HepG2 (cell line): ENCODE measurements around the gene OSBPL8. TPM values are rescaled to one million over a fixed set of nuclear protein-coding genes. Genes with fewer than 3 reads are reported as not detected.

Experiments
- ATAC-seq: fragments of 200-7000 bp; cut with Tn5 transposase; 3 replicates; pipeline ENCODE4 v1.9.1; 2020; ENCODE audit warnings: mild to moderate bottlenecking, moderate library complexity
- BruUV-seq: library from RNA; stranded (reverse); fragments of 400-500 nt; replicated peaks from 2 replicates; lab custom pipeline; 2021; lab: Mats Ljungman, UMichigan
- CTCF ChIA-PET: fragments of 300-600 bp; formaldehyde crosslinking; extraction: SDS; loops from one replicate; lab custom pipeline; 2021; ENCODE audit warnings: low total read pairs, inconsistent platforms, low intra/inter-chr PET ratio; lab: Yijun Ruan, JAX
- POLR2A ChIA-PET: fragments of 350-600 bp; sonication (Branson Sonifier 250); formaldehyde crosslinking; loops from one replicate; lab custom pipeline; 2020; ENCODE audit warnings: antibody characterized with exemption, inconsistent platforms; lab: Yijun Ruan, JAX
- DNase-seq: peaks from one replicate; pipeline ENCODE4 v3.0.0-alpha.2; 2015; ENCODE audit warnings: low spot score
- FAIRE-seq: peaks from 3 replicates; lab custom pipeline; 2011; peaks lifted over from hg19 to GRCh38; lab: Jason Lieb, UNC
- H2AFZ ChIP-seq: one replicate; pipeline ENCODE4 v1.6.1; 2011; ENCODE audit warnings: low read length, inconsistent platforms
- H3K27ac ChIP-seq: fragments of 300-600 bp; 3 replicates; pipeline ENCODE4 v1.8.0; 2011; ENCODE audit warnings: mixed run types, mild to moderate bottlenecking, mixed read lengths, low read length, inconsistent platforms; ENCODE audit not compliant: insufficient read depth; ENCODE audit errors: extremely low read length
- H3K27me3 ChIP-seq, 2 experiments: fragments of 200-600 bp in 1 of 2; 2 replicates in 1 of 2; 3 replicates in 1 of 2; pipeline versions ENCODE4 v1.6.0 to v1.8.0; 2011; ENCODE audit warnings: low read length in 2 of 2, mild to moderate bottlenecking in 2 of 2, moderate library complexity in 2 of 2, inconsistent platforms in 1 of 2; ENCODE audit not compliant: insufficient read depth in 2 of 2, control insufficient read depth in 1 of 2
- H3K36me3 ChIP-seq, 2 experiments: fragments of 200-600 bp in 1 of 2; replicated peaks in 1 of 2; 2 replicates in 1 of 2; 3 replicates in 1 of 2; pipeline versions ENCODE4 v1.5.1 to v1.8.0; 2011; ENCODE audit warnings: low read length in 2 of 2, inconsistent platforms in 1 of 2; ENCODE audit not compliant: insufficient read depth in 2 of 2, control insufficient read depth in 1 of 2
- H3K4me1 ChIP-seq: 2 replicates; pipeline ENCODE4 v1.5.1; 2012; ENCODE audit warnings: low read length, inconsistent platforms; ENCODE audit not compliant: insufficient read depth
- H3K4me2 ChIP-seq: 2 replicates; pipeline ENCODE4 v1.6.0; 2011; ENCODE audit warnings: low read depth, low read length, inconsistent platforms
- H3K4me3 ChIP-seq, 3 experiments: fragments of 200-600 bp in 1 of 3; sonication (generic), shearing (Covaris generic) in 1 of 3; replicated peaks in 1 of 3; 2 replicates each; pipeline ENCODE4 v1.5.1; 2011 to 2016; ENCODE audit warnings: low read length in 3 of 3, inconsistent platforms in 2 of 3, low read depth in 2 of 3, mild to moderate bottlenecking in 2 of 3, control low read depth in 1 of 3, mixed read lengths in 1 of 3; ENCODE audit not compliant: insufficient read depth in 1 of 3
- H3K79me2 ChIP-seq: one replicate; pipeline ENCODE4 v1.6.1; 2011; ENCODE audit warnings: low read length, inconsistent platforms; ENCODE audit not compliant: insufficient read depth
- H3K9ac ChIP-seq: 2 replicates; pipeline ENCODE4 v1.6.0; 2011; ENCODE audit warnings: mild to moderate bottlenecking, low read depth, low read length, inconsistent platforms; ENCODE audit not compliant: insufficient read depth
- H3K9me3 ChIP-seq: 2 replicates; pipeline ENCODE4 v1.5.1; 2012; ENCODE audit warnings: mild to moderate bottlenecking, low read length
- H4K20me1 ChIP-seq: 2 replicates; pipeline ENCODE4 v1.6.0; 2011; ENCODE audit warnings: inconsistent platforms, mild to moderate bottlenecking, low read length, moderate library complexity; ENCODE audit not compliant: insufficient read depth
- CBX5 ChIP-seq: sonication (generic); formaldehyde crosslinking; IDR thresholded peaks from 2 replicates; pipeline ENCODE4 v1.4.0; 2020; ENCODE audit warnings: missing genetic modification reagents, borderline replicate concordance
- CENPT ChIP-seq: sonication (generic); formaldehyde crosslinking; IDR thresholded peaks from 2 replicates; pipeline ENCODE4 v1.8.0; 2022; ENCODE audit warnings: low read depth, mild to moderate bottlenecking, moderate library complexity, missing genetic modification reagents
- HCFC1 ChIP-seq: fragments of 150-350 bp; IDR thresholded peaks from 2 replicates; pipeline ENCODE4 v1.6.1; 2014; ENCODE audit warnings: low read depth, low read length
- HMG20B ChIP-seq: conservative IDR thresholded peaks from 2 replicates; pipeline ENCODE4 v1.6.1; 2016; ENCODE audit warnings: missing genetic modification reagents, missing compliant biosample characterization
- KDM4B ChIP-seq: sonication (generic); formaldehyde crosslinking; IDR thresholded peaks from 2 replicates; pipeline ENCODE4 v1.4.0; 2020; ENCODE audit warnings: missing genetic modification reagents
- KLF6 ChIP-seq: IDR thresholded peaks from 2 replicates; pipeline ENCODE4 v1.8.0; 2016; ENCODE audit warnings: missing biosample characterization, missing genetic modification reagents
- MAFF ChIP-seq: IDR thresholded peaks from 2 replicates; pipeline ENCODE4 v1.6.1; 2011; ENCODE audit warnings: low read depth, low read length, improper control_type of control experiment
- RCOR2 ChIP-seq: IDR thresholded peaks from 2 replicates; pipeline ENCODE4 v1.6.1; 2016; ENCODE audit warnings: missing biosample characterization, missing genetic modification reagents
- TBL1XR1 ChIP-seq: fragments of 150-350 bp; IDR thresholded peaks from 2 replicates; pipeline ENCODE4 v1.6.1; 2014; ENCODE audit warnings: borderline replicate concordance, low read length; ENCODE audit not compliant: partially characterized antibody
- U2AF2 ChIP-seq: fragments of 200-400 bp; formaldehyde crosslinking; IDR thresholded peaks from 2 replicates; pipeline ENCODE4 v1.6.1; 2017; ENCODE audit warnings: low read depth, mild to moderate bottlenecking, low read length
- ZNF326 ChIP-seq: sonication (generic); formaldehyde crosslinking; IDR thresholded peaks from 2 replicates; pipeline ENCODE4 v1.4.0; 2020; ENCODE audit warnings: missing genetic modification reagents, borderline replicate concordance
- ZNF616 ChIP-seq: sonication (generic); formaldehyde crosslinking; IDR thresholded peaks from 2 replicates; pipeline ENCODE4 v1.5.0; 2020; ENCODE audit warnings: low read depth, mild to moderate bottlenecking, missing genetic modification reagents
- ZNF703 ChIP-seq: sonication (generic); formaldehyde crosslinking; IDR thresholded peaks from 2 replicates; pipeline ENCODE4 v1.5.1; 2020; ENCODE audit warnings: missing genetic modification reagents, mild to moderate bottlenecking, moderate library complexity, borderline replicate concordance
- ZSCAN9 ChIP-seq: IDR thresholded peaks from 2 replicates; pipeline ENCODE4 v1.6.1; 2016; ENCODE audit warnings: borderline replicate concordance
- WGBS: methylation state at CpG from one replicate; pipeline ENCODE4 v1.1.6; 2017; ENCODE audit warnings: low lambda C conversion rate; 5-methylcytosine and 5-hydroxymethylcytosine counted together
- in situ Hi-C: cut with HindIII; loops from 2 replicates; pipeline ENCODE4 v1.10.0; 2017; ENCODE audit warnings: low pct_unique_long_range_greater_than_20kb; ENCODE audit not compliant: extremely low pct_ligation_motif_present
- intact Hi-C: fragments of 100-400 bp; cut with micrococcal nuclease; formaldehyde crosslinking; loops from one replicate; pipeline ENCODE4 v1.10.0; 2022; ENCODE audit not compliant: unreplicated experiment
- polyA plus RNA-seq, 8 experiments: library from polyadenylated mRNA; depleted of rRNA in 3 of 8; stranded (reverse) in 7 of 8; unstranded in 1 of 8; fragments of >200 nt; fragmentation: Illumina TruSeq in 4 of 8; extraction: Trizol in 4 of 8; gene quantifications; 2 replicates each; pipeline versions ENCODE4 v1.2.1 to v1.2.3, GENCODE V29; 2011 to 2016; ENCODE audit warnings: low read depth in 4 of 8, missing spikeins in 1 of 8, mixed read lengths in 1 of 8; ENCODE audit not compliant: insufficient read depth in 1 of 8
- total RNA-seq, 5 experiments: library from RNA; depleted of rRNA; stranded (reverse); fragments of >200 nt; fragmentation: Illumina TruSeq; extraction: Trizol; gene quantifications; 2 replicates each; pipeline ENCODE4 v1.2.3, GENCODE V29; 2016; ENCODE audit warnings: low read depth in 1 of 5
- TF ChIP-seq, protein P1 (sequence below): sonication (generic); formaldehyde crosslinking; IDR thresholded peaks from 2 replicates; pipeline ENCODE4 v1.5.0; 2020; ENCODE audit warnings: mild to moderate bottlenecking, missing genetic modification reagents, borderline replicate concordance
- TF ChIP-seq, protein P2 (sequence below): sonication (generic); formaldehyde crosslinking; conservative IDR thresholded peaks from 2 replicates; pipeline ENCODE4 v1.8.0; 2022; ENCODE audit warnings: missing genetic modification reagents

The OSBPL8 gene
- total and polyA plus RNA-seq, 2 of the 13 experiments (the other 11 are each of a cell fraction or from before 2014, with no cell fraction given) = 11.0 to 33.9 TPM

GRCh38 chr12:76583301-76583700, 23.7 kb upstream of the OSBPL8 start:
- in situ Hi-C loops = no loop called here

More at GRCh38 chr12:76583301-76583700, 23.7 kb upstream of the OSBPL8 start:
- Histone ChIP-seq H3K27me3 (no peaks in the 10 kb centered on the region), H3K79me2 (no peaks in the 10 kb centered on the region), H3K4me2 (no peak overlapping the region), H3K4me3 (no peak overlapping the region), H3K9me3 (no peaks in the 10 kb centered on the region), H4K20me1 (no peaks in the 10 kb centered on the region), H3K4me1 (no peaks in the 10 kb centered on the region), H2AFZ (no peak overlapping the region), H3K36me3 (no peaks in the 10 kb centered on the region), H3K27ac (no peak overlapping the region), H3K9ac (no peak overlapping the region)
- POLR2A ChIA-PET = no interaction called here
- 54% methylated on average over 3 of the region's 3 CpGs for WGBS
- FAIRE-seq = no peak
- no peak for ATAC-seq
- no TSS peak for BruUV-seq
- CTCF ChIA-PET = no interaction called here
- DNase-seq = no peak
- intact Hi-C loops = loop anchor here (10.0 kb wide), 1 partner anchor 108 kb away; no protein-coding TSS in a partner anchor
- TF ChIP-seq HMG20B (CRISPR knock-in tag) = no peak
- TF ChIP-seq MAFF = no peak
- TF ChIP-seq TBL1XR1 = no peak
- TF ChIP-seq U2AF2 = no peak
- no peak for TF ChIP-seq RCOR2
- TF ChIP-seq, protein P1, sequence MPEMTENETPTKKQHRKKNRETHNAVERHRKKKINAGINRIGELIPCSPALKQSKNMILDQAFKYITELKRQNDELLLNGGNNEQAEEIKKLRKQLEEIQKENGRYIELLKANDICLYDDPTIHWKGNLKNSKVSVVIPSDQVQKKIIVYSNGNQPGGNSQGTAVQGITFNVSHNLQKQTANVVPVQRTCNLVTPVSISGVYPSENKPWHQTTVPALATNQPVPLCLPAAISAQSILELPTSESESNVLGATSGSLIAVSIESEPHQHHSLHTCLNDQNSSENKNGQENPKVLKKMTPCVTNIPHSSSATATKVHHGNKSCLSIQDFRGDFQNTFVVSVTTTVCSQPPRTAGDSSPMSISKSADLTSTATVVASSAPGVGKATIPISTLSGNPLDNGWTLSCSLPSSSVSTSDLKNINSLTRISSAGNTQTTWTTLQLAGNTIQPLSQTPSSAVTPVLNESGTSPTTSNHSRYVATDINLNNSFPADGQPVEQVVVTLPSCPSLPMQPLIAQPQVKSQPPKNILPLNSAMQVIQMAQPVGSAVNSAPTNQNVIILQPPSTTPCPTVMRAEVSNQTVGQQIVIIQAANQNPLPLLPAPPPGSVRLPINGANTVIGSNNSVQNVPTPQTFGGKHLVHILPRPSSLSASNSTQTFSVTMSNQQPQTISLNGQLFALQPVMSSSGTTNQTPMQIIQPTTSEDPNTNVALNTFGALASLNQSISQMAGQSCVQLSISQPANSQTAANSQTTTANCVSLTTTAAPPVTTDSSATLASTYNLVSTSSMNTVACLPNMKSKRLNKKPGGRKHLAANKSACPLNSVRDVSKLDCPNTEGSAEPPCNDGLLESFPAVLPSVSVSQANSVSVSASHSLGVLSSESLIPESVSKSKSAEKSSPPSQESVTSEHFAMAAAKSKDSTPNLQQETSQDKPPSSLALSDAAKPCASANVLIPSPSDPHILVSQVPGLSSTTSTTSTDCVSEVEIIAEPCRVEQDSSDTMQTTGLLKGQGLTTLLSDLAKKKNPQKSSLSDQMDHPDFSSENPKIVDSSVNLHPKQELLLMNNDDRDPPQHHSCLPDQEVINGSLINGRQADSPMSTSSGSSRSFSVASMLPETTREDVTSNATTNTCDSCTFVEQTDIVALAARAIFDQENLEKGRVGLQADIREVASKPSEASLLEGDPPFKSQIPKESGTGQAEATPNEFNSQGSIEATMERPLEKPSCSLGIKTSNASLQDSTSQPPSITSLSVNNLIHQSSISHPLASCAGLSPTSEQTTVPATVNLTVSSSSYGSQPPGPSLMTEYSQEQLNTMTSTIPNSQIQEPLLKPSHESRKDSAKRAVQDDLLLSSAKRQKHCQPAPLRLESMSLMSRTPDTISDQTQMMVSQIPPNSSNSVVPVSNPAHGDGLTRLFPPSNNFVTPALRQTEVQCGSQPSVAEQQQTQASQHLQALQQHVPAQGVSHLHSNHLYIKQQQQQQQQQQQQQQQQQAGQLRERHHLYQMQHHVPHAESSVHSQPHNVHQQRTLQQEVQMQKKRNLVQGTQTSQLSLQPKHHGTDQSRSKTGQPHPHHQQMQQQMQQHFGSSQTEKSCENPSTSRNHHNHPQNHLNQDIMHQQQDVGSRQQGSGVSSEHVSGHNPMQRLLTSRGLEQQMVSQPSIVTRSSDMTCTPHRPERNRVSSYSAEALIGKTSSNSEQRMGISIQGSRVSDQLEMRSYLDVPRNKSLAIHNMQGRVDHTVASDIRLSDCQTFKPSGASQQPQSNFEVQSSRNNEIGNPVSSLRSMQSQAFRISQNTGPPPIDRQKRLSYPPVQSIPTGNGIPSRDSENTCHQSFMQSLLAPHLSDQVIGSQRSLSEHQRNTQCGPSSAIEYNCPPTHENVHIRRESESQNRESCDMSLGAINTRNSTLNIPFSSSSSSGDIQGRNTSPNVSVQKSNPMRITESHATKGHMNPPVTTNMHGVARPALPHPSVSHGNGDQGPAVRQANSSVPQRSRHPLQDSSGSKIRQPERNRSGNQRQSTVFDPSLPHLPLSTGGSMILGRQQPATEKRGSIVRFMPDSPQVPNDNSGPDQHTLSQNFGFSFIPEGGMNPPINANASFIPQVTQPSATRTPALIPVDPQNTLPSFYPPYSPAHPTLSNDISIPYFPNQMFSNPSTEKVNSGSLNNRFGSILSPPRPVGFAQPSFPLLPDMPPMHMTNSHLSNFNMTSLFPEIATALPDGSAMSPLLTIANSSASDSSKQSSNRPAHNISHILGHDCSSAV (CRISPR knock-in tag) = no peak
- TF ChIP-seq ZNF326 (CRISPR knock-in tag) = no peak
- no peak for TF ChIP-seq ZNF703 (CRISPR knock-in tag)
- TF ChIP-seq HCFC1 = no peak
- no peak for TF ChIP-seq CENPT (CRISPR knock-in tag)
- TF ChIP-seq CBX5 (CRISPR knock-in tag) = no peak
- TF ChIP-seq ZNF616 (CRISPR knock-in tag) = no peak
- TF ChIP-seq ZSCAN9 (CRISPR knock-in tag) = no peak
- TF ChIP-seq, protein P2, sequence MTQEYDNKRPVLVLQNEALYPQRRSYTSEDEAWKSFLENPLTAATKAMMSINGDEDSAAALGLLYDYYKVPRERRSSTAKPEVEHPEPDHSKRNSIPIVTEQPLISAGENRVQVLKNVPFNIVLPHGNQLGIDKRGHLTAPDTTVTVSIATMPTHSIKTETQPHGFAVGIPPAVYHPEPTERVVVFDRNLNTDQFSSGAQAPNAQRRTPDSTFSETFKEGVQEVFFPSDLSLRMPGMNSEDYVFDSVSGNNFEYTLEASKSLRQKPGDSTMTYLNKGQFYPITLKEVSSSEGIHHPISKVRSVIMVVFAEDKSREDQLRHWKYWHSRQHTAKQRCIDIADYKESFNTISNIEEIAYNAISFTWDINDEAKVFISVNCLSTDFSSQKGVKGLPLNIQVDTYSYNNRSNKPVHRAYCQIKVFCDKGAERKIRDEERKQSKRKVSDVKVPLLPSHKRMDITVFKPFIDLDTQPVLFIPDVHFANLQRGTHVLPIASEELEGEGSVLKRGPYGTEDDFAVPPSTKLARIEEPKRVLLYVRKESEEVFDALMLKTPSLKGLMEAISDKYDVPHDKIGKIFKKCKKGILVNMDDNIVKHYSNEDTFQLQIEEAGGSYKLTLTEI = no peak
- TF ChIP-seq KLF6 (CRISPR knock-in tag) = no peak
- TF ChIP-seq KDM4B = no peak
